Measurements from ENCODE around the gene EN1.

DNA sequence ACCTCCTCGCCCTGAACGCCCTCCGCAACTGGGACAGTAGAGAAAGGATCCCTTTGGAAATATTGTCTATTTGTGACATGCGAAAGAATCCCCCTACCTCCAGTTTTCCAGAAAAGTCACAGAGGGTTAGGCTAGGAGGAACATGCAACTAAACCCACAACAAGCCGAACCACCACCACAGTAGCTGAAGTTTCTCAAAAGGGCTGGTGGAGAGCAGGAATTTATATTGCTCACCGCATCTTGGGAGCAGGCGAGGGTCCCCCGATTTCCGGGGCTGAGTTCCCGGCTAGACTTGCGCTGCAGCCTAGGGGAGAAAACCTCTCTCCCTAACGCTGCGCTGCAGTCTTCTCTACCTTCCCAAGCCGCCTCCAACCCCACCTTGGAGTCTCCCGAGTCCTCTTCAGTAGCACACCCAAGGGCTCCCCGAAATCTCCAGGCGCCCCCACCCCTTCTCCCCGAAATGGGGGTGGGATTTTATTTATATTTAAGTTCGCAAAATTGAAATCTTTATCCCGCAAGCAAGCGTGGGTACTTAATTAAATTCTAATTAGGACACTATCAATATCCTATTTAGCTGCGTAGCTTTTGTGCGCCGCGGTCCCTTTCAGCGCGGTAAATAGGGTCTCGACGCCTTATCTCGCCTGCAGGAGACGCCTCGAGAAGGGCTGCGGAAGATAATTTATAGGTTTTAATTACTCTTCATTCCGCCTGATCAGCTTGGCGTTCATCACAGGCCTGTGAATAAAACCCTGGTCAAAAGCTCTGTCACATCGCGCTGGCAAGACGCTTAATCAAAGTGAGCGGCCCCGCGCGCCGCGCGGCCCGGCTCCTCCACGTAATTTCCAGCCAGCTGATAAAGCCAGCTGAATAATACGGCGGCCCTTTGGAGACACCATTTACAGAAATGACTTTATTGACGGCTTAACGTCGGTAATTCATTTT is 2.0 kb upstream of the EN1 start:
- TF ChIP-seq, protein P1, sequence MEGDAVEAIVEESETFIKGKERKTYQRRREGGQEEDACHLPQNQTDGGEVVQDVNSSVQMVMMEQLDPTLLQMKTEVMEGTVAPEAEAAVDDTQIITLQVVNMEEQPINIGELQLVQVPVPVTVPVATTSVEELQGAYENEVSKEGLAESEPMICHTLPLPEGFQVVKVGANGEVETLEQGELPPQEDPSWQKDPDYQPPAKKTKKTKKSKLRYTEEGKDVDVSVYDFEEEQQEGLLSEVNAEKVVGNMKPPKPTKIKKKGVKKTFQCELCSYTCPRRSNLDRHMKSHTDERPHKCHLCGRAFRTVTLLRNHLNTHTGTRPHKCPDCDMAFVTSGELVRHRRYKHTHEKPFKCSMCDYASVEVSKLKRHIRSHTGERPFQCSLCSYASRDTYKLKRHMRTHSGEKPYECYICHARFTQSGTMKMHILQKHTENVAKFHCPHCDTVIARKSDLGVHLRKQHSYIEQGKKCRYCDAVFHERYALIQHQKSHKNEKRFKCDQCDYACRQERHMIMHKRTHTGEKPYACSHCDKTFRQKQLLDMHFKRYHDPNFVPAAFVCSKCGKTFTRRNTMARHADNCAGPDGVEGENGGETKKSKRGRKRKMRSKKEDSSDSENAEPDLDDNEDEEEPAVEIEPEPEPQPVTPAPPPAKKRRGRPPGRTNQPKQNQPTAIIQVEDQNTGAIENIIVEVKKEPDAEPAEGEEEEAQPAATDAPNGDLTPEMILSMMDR (IDR thresholded peaks at IDR 0.05) = no peak
- TF ChIP-seq POLR2A (IDR thresholded peaks at IDR 0.05) = no peak
